A549 (cell line): Measurements from ENCODE around the gene MIB1. TPM values are rescaled to one million over a fixed set of nuclear protein-coding genes. Genes with fewer than 3 reads are reported as not detected.
A peak's percentile ranks its signal among the peaks of the same experiment; 100 is the strongest.

ENCODE experiments used
- ATAC-seq, 2 experiments: fragments of 200-7000 bp in 1 of 2; fragments of >200 bp in 1 of 2; cut with Nextera tagmentation in 1 of 2; cut with Tn5 transposase in 1 of 2; 3 replicates each; pipeline versions ENCODE4 v1.8.0 to v1.9.1; 2018 to 2020; ENCODE audit warnings: mild to moderate bottlenecking in 1 of 2, moderate library complexity in 1 of 2
- CTCF ChIA-PET: fragments of 300-600 bp; sonication (Branson Sonifier 250); formaldehyde crosslinking; extraction: SDS; loops from one replicate; lab custom pipeline; 2021; ENCODE audit warnings: antibody characterized with exemption, inconsistent platforms; lab: Yijun Ruan, JAX
- POLR2A ChIA-PET: fragments of 350-600 bp; formaldehyde crosslinking; extraction: SDS; loops from one replicate; lab custom pipeline; 2021; ENCODE audit warnings: antibody characterized with exemption, inconsistent platforms; lab: Yijun Ruan, JAX
- DNase-seq, 2 experiments: peaks; one replicate each; pipeline versions ENCODE4 v3.0.0 to v3.0.0-alpha.2; 2011 to 2016; ENCODE audit warnings: low read depth in 1 of 2, low spot score in 1 of 2
- FAIRE-seq: peaks from 2 replicates; lab custom pipeline; 2011; peaks lifted over from hg19 to GRCh38; lab: Jason Lieb, UNC
- H3K27ac ChIP-seq, 2 experiments: fragments of >200 bp; sonication (Bioruptor Twin); formaldehyde crosslinking; 3 replicates each; pipeline ENCODE4 v1.5.1; 2016 to 2017
- H3K4me1 ChIP-seq: fragments of >200 bp; sonication (Bioruptor Twin); formaldehyde crosslinking; 3 replicates; pipeline ENCODE4 v1.6.1; 2016
- H3K4me2 ChIP-seq: fragments of >200 bp; sonication (Bioruptor Twin); formaldehyde crosslinking; 3 replicates; pipeline ENCODE4 v1.6.1; 2016
- H3K4me3 ChIP-seq: fragments of >200 bp; sonication (Bioruptor Twin); formaldehyde crosslinking; 3 replicates; pipeline ENCODE4 v1.5.1; 2016
- H3K9me3 ChIP-seq: fragments of >200 bp; sonication (Bioruptor Twin); formaldehyde crosslinking; 3 replicates; pipeline ENCODE4 v1.6.1; 2016
- CBX2 ChIP-seq: fragments of 200-600 bp; sonication (generic); IDR thresholded peaks from 2 replicates; pipeline ENCODE4 v1.6.1; 2016; ENCODE audit warnings: low read depth, mild to moderate bottlenecking, borderline replicate concordance
- FOSB ChIP-seq: fragments of 250-450 bp; sonication (Bioruptor Pico); IDR thresholded peaks from 2 replicates; pipeline ENCODE4 v1.5.0; 2020; ENCODE audit warnings: mild to moderate bottlenecking, moderate library complexity
- GATA3 ChIP-seq: IDR thresholded peaks from 2 replicates; pipeline ENCODE4 v1.6.1; 2012; ENCODE audit warnings: borderline replicate concordance
- JUN ChIP-seq, 2 experiments: fragments of >200 bp; sonication (Bioruptor Twin); formaldehyde crosslinking; IDR thresholded peaks; 2 replicates in 1 of 2; 3 replicates in 1 of 2; pipeline ENCODE4 v1.6.1; 2016 to 2017
- JUNB ChIP-seq: fragments of >200 bp; sonication (Bioruptor Twin); formaldehyde crosslinking; IDR thresholded peaks from 2 replicates; pipeline ENCODE4 v1.6.1; 2016
- KDM5A ChIP-seq: fragments of 200-600 bp; sonication (generic); IDR thresholded peaks from 2 replicates; pipeline ENCODE4 v1.6.1; 2016; ENCODE audit warnings: antibody characterized with exemption, mild to moderate bottlenecking
- NPAS2 ChIP-seq: fragments of 250-450 bp; sonication (Bioruptor Pico); IDR thresholded peaks from 2 replicates; pipeline ENCODE4 v1.8.0; 2022; ENCODE audit warnings: mild to moderate bottlenecking, moderate library complexity, borderline replicate concordance
- RAD21 ChIP-seq, 2 experiments: fragments of >200 bp in 1 of 2; sonication (Bioruptor Twin) in 1 of 2; formaldehyde crosslinking in 1 of 2; IDR thresholded peaks in 1 of 2; conservative IDR thresholded peaks in 1 of 2; 2 replicates in 1 of 2; 3 replicates in 1 of 2; pipeline ENCODE4 v1.6.1; 2012 to 2018; ENCODE audit warnings: inconsistent platforms in 1 of 2
- SMC3 ChIP-seq: fragments of >200 bp; sonication (Bioruptor Twin); formaldehyde crosslinking; IDR thresholded peaks from 3 replicates; pipeline ENCODE4 v1.6.1; 2018; ENCODE audit warnings: inconsistent platforms
- TFCP2L1 ChIP-seq: fragments of 250-450 bp; sonication (Bioruptor Pico); IDR thresholded peaks from 2 replicates; pipeline ENCODE4 v1.5.0; 2021; ENCODE audit warnings: mild to moderate bottlenecking
- ZNF302 ChIP-seq: fragments of 250-450 bp; sonication (Bioruptor Pico); IDR thresholded peaks from 2 replicates; pipeline ENCODE4 v1.9.0; 2021; ENCODE audit warnings: inconsistent platforms, mild to moderate bottlenecking, moderate library complexity
- WGBS: methylation state at CpG from one replicate; pipeline ENCODE4 v1.1.6; 2017; ENCODE audit errors: missing lambda C conversion rate; 5-methylcytosine and 5-hydroxymethylcytosine counted together
- polyA plus RNA-seq, 4 experiments: library from polyadenylated mRNA; depleted of rRNA in 3 of 4; stranded (reverse); fragments of >200 nt; fragmentation: RNase III in 1 of 4; extraction: RNeasy Plus Mini Kit Qiagen cat#74134 plus additional on column Dnase treatment in 1 of 4; gene quantifications; 2 replicates in 3 of 4; 3 replicates in 1 of 4; pipeline ENCODE4 v1.2.3, GENCODE V29; 2011 to 2017
- TF ChIP-seq, protein P1 (sequence below): fragments of >200 bp; sonication (Bioruptor Twin); formaldehyde crosslinking; IDR thresholded peaks from 3 replicates; pipeline ENCODE4 v1.5.1; 2016
- TF ChIP-seq, protein P2 (sequence below): fragments of >200 bp; sonication (Bioruptor Twin); formaldehyde crosslinking; IDR thresholded peaks from 3 replicates; pipeline ENCODE4 v1.6.1; 2016
- TF ChIP-seq, protein P3 (sequence below): fragments of 450-650 bp; IDR thresholded peaks from 2 replicates; pipeline ENCODE4 v1.6.1; 2014; ENCODE audit warnings: antibody characterized with exemption
- TF ChIP-seq, protein P4 (sequence below): fragments of >200 bp; sonication (Bioruptor Twin); formaldehyde crosslinking; IDR thresholded peaks from 2 replicates; pipeline ENCODE4 v1.6.1; 2016
- TF ChIP-seq, protein P5 (sequence below): fragments of 250-450 bp; sonication (Bioruptor Pico); IDR thresholded peaks from 2 replicates; pipeline ENCODE4 v1.5.0; 2020; ENCODE audit warnings: low read depth, mild to moderate bottlenecking, moderate library complexity

The MIB1 gene
- polyA plus RNA-seq, 2 of the 4 experiments (the other 2 are of a cell fraction) = 9.6 to 22.2 TPM

DNA sequence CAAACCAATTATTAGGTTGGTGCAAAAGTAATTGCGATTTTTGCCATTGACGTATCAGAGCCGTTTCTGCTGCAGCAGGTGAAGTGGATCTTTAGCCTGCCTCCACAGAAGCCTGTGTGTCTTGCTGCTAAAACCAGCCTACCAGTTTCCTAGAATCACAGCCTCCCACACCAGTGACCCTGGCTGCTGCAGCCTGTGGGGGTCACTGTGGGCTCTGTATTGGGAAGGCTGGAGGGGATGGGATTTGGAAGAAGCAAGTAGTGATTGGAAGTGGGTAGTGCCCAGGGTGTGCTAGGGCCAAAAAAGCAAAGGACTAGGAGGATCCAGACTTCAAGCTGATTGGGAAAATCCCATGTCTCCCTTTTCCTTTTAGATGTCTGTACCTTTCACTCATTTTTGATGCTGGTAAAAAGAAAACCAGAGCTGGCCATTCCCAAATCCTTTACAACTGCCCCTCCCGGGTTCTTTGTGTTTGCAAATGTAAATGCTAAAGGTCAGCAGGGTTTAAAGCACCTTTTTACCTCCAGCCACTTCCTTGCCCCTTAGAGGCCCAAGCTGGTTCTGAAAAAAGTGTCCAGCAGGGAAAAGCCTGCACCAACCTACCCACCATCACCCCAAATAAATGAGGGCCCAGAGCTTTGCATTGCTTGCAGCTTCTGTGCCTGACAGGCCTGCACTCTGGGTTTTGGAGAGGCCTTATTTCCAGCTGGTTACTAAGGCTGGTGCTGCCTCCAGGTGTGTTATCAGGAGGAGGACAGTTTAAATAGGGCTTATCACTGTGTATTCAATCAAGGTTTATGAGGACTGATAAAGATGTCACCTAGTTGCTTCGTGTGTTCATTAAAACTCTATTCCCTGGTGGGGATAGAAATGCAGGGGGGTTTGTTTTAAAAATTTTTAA lies 172.0 kb downstream of the MIB1 start:
- POLR2A ChIA-PET = no interaction called here
- ATAC-seq = peak in 1 of 2 experiments; percentile 58; a peak in 3 of 6 replicates
- Histone ChIP-seq H3K4me2 (no peak overlapping the region), H3K9me3 (peaks cover 3% of the 10 kb centered on the region; the same call in 1 of the 3 replicates), H3K4me1 (no peaks in the 10 kb centered on the region)
- DNase-seq = no peak
- TF ChIP-seq, protein P1, sequence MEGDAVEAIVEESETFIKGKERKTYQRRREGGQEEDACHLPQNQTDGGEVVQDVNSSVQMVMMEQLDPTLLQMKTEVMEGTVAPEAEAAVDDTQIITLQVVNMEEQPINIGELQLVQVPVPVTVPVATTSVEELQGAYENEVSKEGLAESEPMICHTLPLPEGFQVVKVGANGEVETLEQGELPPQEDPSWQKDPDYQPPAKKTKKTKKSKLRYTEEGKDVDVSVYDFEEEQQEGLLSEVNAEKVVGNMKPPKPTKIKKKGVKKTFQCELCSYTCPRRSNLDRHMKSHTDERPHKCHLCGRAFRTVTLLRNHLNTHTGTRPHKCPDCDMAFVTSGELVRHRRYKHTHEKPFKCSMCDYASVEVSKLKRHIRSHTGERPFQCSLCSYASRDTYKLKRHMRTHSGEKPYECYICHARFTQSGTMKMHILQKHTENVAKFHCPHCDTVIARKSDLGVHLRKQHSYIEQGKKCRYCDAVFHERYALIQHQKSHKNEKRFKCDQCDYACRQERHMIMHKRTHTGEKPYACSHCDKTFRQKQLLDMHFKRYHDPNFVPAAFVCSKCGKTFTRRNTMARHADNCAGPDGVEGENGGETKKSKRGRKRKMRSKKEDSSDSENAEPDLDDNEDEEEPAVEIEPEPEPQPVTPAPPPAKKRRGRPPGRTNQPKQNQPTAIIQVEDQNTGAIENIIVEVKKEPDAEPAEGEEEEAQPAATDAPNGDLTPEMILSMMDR = 0 out of 3 replicates have a peak, but pooled peaks have one; percentile 8
- TF ChIP-seq RAD21 (conservative IDR thresholded peaks at IDR 0.05 in 1 of 2, IDR thresholded peaks at IDR 0.05 in 1 of 2) (peak in 1 of 2 experiments; percentile 39; a peak in 2 of 5 replicates), ZNF302 (CRISPR knock-in tag) (no peak)
- TF ChIP-seq, all 56 proteins: peak for 2
- CTCF ChIA-PET = interaction anchor here (0.9 to 1.4 kb wide), 2 partner anchors 69 to 87 kb away, joined by 3 read pairs; no protein-coding TSS in a partner anchor
- no peak for FAIRE-seq
- 52% methylated on average over 5 of the region's 5 CpGs for WGBS
- H3K27ac ChIP-seq = no peak overlapping the region
- no peak overlapping the region for H3K4me3 ChIP-seq

DNA sequence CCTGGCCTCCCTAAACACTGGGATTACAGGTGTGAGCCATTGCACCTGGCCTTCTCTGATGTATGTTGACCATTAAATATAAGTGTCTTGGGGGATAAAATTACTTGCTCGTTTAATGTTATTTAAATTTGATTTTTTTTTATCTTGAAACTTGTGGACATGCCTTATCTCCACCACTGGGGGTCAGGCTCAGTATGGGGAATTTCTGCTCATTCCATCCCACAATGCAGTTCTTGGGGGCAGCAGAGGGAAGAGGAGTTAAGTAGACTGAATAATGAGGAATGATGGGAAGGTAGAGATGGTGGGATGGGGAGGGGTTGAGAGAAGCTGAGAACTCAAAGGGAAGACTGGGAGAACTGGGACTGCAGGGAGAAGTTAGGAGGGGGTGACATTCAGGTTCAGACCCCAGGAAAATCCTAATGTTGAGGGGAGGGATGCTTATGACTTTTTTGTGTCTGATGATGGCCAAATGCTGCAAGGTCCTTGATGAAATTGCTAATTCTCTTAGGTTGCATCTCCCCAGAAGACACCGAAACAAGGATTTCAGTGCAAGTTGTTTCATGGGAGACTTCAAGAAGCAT lies 174.2 kb downstream of the MIB1 start:
- peak; percentile 14 to 61 for DNase-seq
- H3K27ac ChIP-seq = no peak overlapping the region
- TF ChIP-seq, protein P1 = peak; percentile 52
- TF ChIP-seq, protein P2, sequence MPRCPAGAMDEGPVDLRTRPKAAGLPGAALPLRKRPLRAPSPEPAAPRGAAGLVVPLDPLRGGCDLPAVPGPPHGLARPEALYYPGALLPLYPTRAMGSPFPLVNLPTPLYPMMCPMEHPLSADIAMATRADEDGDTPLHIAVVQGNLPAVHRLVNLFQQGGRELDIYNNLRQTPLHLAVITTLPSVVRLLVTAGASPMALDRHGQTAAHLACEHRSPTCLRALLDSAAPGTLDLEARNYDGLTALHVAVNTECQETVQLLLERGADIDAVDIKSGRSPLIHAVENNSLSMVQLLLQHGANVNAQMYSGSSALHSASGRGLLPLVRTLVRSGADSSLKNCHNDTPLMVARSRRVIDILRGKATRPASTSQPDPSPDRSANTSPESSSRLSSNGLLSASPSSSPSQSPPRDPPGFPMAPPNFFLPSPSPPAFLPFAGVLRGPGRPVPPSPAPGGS = no peak
- no peak for TF ChIP-seq GATA3
- TF ChIP-seq NPAS2 (CRISPR knock-in tag) = no peak
- TF ChIP-seq FOSB (CRISPR knock-in tag) = no peak
- no peak for TF ChIP-seq KDM5A
- no peak for TF ChIP-seq CBX2
- TF ChIP-seq, protein P3, sequence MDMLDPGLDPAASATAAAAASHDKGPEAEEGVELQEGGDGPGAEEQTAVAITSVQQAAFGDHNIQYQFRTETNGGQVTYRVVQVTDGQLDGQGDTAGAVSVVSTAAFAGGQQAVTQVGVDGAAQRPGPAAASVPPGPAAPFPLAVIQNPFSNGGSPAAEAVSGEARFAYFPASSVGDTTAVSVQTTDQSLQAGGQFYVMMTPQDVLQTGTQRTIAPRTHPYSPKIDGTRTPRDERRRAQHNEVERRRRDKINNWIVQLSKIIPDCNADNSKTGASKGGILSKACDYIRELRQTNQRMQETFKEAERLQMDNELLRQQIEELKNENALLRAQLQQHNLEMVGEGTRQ = no peak
- peak; percentile 75 to 83 for TF ChIP-seq RAD21 (conservative IDR thresholded peaks at IDR 0.05 in 1 of 2, IDR thresholded peaks at IDR 0.05 in 1 of 2)
- no peak for TF ChIP-seq TFCP2L1
- TF ChIP-seq, protein P4, sequence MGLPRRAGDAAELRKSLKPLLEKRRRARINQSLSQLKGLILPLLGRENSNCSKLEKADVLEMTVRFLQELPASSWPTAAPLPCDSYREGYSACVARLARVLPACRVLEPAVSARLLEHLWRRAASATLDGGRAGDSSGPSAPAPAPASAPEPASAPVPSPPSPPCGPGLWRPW = no peak
- TF ChIP-seq SMC3 = peak; percentile 51
- TF ChIP-seq JUN (IDR thresholded peaks at IDR 0.05) = no peak
- no peak for TF ChIP-seq JUNB
- TF ChIP-seq, protein P5, sequence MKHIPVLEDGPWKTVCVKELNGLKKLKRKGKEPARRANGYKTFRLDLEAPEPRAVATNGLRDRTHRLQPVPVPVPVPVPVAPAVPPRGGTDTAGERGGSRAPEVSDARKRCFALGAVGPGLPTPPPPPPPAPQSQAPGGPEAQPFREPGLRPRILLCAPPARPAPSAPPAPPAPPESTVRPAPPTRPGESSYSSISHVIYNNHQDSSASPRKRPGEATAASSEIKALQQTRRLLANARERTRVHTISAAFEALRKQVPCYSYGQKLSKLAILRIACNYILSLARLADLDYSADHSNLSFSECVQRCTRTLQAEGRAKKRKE = no peak
- TF ChIP-seq, all 56 proteins: peak for 3
- Histone ChIP-seq H3K4me3 (no peak overlapping the region), H3K9me3 (peaks cover 7% of the 10 kb centered on the region; the same call in 2 of the 3 replicates), H3K4me1 (no peaks in the 10 kb centered on the region), H3K4me2 (no peak overlapping the region)
- FAIRE-seq (no peak), ATAC-seq (peak; percentile 34 to 68; a peak in 2 of 6 replicates)
- POLR2A ChIA-PET = no interaction called here
- CTCF ChIA-PET = interaction anchor here (1.0 kb wide), 1 partner anchor 9 kb away, joined by 3 read pairs; no protein-coding TSS in a partner anchor
- WGBS = 46% methylated on average over 2 of the region's 2 CpGs
